Keratinocyte (primary cell): ENCODE results near the gene NFE2L3.

ENCODE experiments used
- CTCF ChIP-seq, 3 experiments: IDR thresholded peaks in 1 of 3; conservative IDR thresholded peaks in 1 of 3; optimal IDR thresholded peaks in 1 of 3; 2 replicates in 2 of 3; 3 replicates in 1 of 3; pipeline versions ENCODE3 to v1.5.1; 2011; ENCODE audit warnings: low read length in 3 of 3, mild to moderate bottlenecking in 3 of 3, moderate library complexity in 2 of 3, control low read depth in 1 of 3, inconsistent platforms in 1 of 3; ENCODE audit not compliant: insufficient read depth in 2 of 3; ENCODE audit errors: extremely low read depth in 1 of 3
- EZH2 ChIP-seq: IDR thresholded peaks from one replicate; pipeline ENCODE4 v1.6.1; 2012; ENCODE audit warnings: inconsistent platforms, mild to moderate bottlenecking, low read length, moderate library complexity

DNA sequence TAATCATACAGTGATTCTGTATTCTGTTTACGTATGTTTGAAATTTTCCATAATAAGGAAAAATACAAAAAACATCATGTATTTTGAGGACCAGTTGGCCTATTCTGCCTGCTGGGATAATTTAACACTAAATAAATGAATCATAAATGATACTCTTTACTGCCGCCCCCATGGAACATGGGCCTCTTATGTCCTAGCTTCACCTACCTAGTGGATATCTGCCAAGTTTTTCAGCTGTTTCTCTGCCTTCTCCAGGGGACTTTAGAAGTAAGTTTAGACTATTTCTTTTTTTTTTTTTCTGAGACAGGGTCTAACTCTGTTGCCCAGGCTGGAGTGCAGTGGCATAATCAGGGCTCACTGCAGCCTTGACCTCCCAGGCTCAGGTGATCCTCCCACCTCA, 10.4 kb downstream of the NFE2L3 start:
- no peak for TF ChIP-seq CTCF (optimal IDR thresholded peaks at IDR 0.05 in 1 of 3, IDR thresholded peaks at IDR 0.05 in 1 of 3, conservative IDR thresholded peaks at IDR 0.05 in 1 of 3; ENCODE audit: extremely low read depth in 1 of 3, insufficient read depth in 2 of 3, low read length in 3 of 3)
- no peak for TF ChIP-seq EZH2
